ENCODE data around the gene CCDC181. TPM values are rescaled to one million over a fixed set of nuclear protein-coding genes. Genes with fewer than 3 reads are reported as not detected.

Gene CCDC181
- 0.80 to 1.2 TPM (median 0.90 TPM) in 3 replicates for total RNA-seq
- long read RNA-seq, partial matches to known transcripts, result 1 of 3 reads
- long read RNA-seq, other reads (novel, unspliced or antisense), result 0 of 3 reads

- H3K4me3 Mint-ChIP-seq (ENCODE audit: unreplicated experiment), result peak within 1 kb of the TSS; percentile 98
- DNase-seq (ENCODE audit: low spot score), result peak; percentile 95
- peak within 1 kb of the TSS; percentile 65 for H3K27ac Mint-ChIP-seq (ENCODE audit: unreplicated experiment)
- H3K36me3 Mint-ChIP-seq (ENCODE audit: low read depth), result peaks cover 2% of the 10 kb centered on the region
- TF ChIP-seq CTCF (IDR thresholded peaks at IDR 0.05), result no peak
- peaks cover 14% of the 10 kb centered on the region for H3K9me3 Mint-ChIP-seq (ENCODE audit: low read depth)
- peaks cover 16% of the 10 kb centered on the region for H3K4me1 Mint-ChIP-seq (ENCODE audit: low read depth)
- H3K27me3 Mint-ChIP-seq (ENCODE audit: low read depth), result peaks cover 9% of the 10 kb centered on the region
These were observed at the start of gene CCDC181 for GRCh38 chr1:169427081-169427641. CCDC181 (minus strand) TSS chr1:169427474; CDS start chr1:169424927, 2,547 bp downstream.

GRCh38 chr1:169475806-169476387 lies 48.6 kb upstream of the CCDC181 start:
- Mint-ChIP-seq H3K4me1 (ENCODE audit: low read depth) (no peaks in the 10 kb centered on the region), H3K9me3 (ENCODE audit: low read depth) (no peaks in the 10 kb centered on the region), H3K27ac (ENCODE audit: unreplicated experiment) (no peak overlapping the region), H3K4me3 (ENCODE audit: unreplicated experiment) (no peak overlapping the region), H3K27me3 (ENCODE audit: low read depth) (no peaks in the 10 kb centered on the region), H3K36me3 (ENCODE audit: low read depth) (peaks cover 3% of the 10 kb centered on the region)
- DNase-seq (ENCODE audit: low spot score), result no peak
- no peak for TF ChIP-seq CTCF (IDR thresholded peaks at IDR 0.05)

GRCh38 chr1:169474302-169474995 lies 47.2 kb upstream of the CCDC181 start:
- Mint-ChIP-seq H3K36me3 (ENCODE audit: low read depth) (peaks cover 3% of the 10 kb centered on the region), H3K27ac (ENCODE audit: unreplicated experiment) (no peak overlapping the region), H3K4me3 (ENCODE audit: unreplicated experiment) (no peak overlapping the region), H3K4me1 (ENCODE audit: low read depth) (no peaks in the 10 kb centered on the region), H3K9me3 (ENCODE audit: low read depth) (no peaks in the 10 kb centered on the region), H3K27me3 (ENCODE audit: low read depth) (no peaks in the 10 kb centered on the region)
- no peak for DNase-seq (ENCODE audit: low spot score)
- no peak for TF ChIP-seq CTCF (IDR thresholded peaks at IDR 0.05)

GRCh38 chr1:169473347-169473746 lies 46.1 kb upstream of the CCDC181 start:
- TF ChIP-seq CTCF (IDR thresholded peaks at IDR 0.05), result no peak
- Mint-ChIP-seq H3K27ac (ENCODE audit: unreplicated experiment) (no peak overlapping the region), H3K4me1 (ENCODE audit: low read depth) (no peaks in the 10 kb centered on the region), H3K9me3 (ENCODE audit: low read depth) (no peaks in the 10 kb centered on the region), H3K27me3 (ENCODE audit: low read depth) (no peaks in the 10 kb centered on the region), H3K36me3 (ENCODE audit: low read depth) (peaks cover 3% of the 10 kb centered on the region), H3K4me3 (ENCODE audit: unreplicated experiment) (no peak overlapping the region)
- no peak for DNase-seq (ENCODE audit: low spot score)

DNA sequence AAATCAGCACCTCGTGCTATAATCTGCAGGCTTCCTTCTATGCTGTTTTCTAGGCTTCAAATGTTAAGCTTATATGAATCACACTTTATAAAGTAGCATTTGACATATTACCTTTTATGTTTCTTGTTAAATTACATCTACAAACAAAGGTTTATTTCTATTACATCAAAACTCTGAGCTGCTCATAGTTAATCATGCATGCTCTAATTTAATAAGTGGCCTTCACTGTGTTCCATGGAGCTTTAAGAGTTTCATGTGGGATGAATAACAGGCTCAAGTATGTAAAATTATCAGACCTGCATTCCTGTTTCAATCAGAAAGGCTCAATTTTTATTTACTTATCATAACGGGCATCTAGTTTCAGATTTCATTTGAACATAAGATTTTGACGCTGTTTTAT lies 45.5 kb upstream of the CCDC181 start:
- Mint-ChIP-seq H3K36me3 (ENCODE audit: low read depth) (peaks cover 5% of the 10 kb centered on the region), H3K9me3 (ENCODE audit: low read depth) (no peaks in the 10 kb centered on the region), H3K27me3 (ENCODE audit: low read depth) (no peaks in the 10 kb centered on the region), H3K4me3 (ENCODE audit: unreplicated experiment) (no peak overlapping the region), H3K27ac (ENCODE audit: unreplicated experiment) (no peak overlapping the region), H3K4me1 (ENCODE audit: low read depth) (no peaks in the 10 kb centered on the region)
- no peak for DNase-seq (ENCODE audit: low spot score)
- TF ChIP-seq CTCF (IDR thresholded peaks at IDR 0.05), result no peak

All from chondrocyte (in vitro differentiated cells).